Lower leg skin (tissue), 3 donors: Measurements from ENCODE around the gene ABI1.

ENCODE experiments used
- CTCF ChIP-seq, 3 donors: fragments of 450-650 bp; IDR thresholded peaks; one replicate each; pipeline ENCODE4 v1.5.1; 2016; ENCODE audit warnings: antibody characterized with exemption in 3 of 3, mild to moderate bottlenecking in 3 of 3, moderate library complexity in 2 of 3
- POLR2A ChIP-seq, 2 donors: fragments of 450-650 bp; IDR thresholded peaks; one replicate each; pipeline ENCODE4 v1.6.1; 2016 to 2017; ENCODE audit warnings: antibody characterized with exemption in 2 of 2, mild to moderate bottlenecking in 1 of 2, moderate library complexity in 1 of 2

GRCh38 chr10:26860102-26860442 lies 686 bp downstream of the ABI1 start:
- TF ChIP-seq POLR2A (IDR thresholded peaks at IDR 0.05) = no peak
- TF ChIP-seq CTCF (IDR thresholded peaks at IDR 0.05) = no peak
